H1 (cell line): Measurements from ENCODE around the gene FOSL2.

ENCODE experiments used
- CREB1 ChIP-seq: IDR thresholded peaks from 2 replicates; pipeline ENCODE4 v1.6.1; 2012; ENCODE audit warnings: inconsistent platforms
- EZH2 ChIP-seq: fragments of 200-600 bp; sonication (generic); IDR thresholded peaks from 2 replicates; pipeline ENCODE4 v1.7.1; 2012; ENCODE audit warnings: low read depth, mild to moderate bottlenecking, moderate library complexity, low read length, inconsistent platforms; ENCODE audit not compliant: severe bottlenecking
- JUND ChIP-seq: IDR thresholded peaks from 2 replicates; pipeline ENCODE4 v1.6.1; 2011; ENCODE audit warnings: mild to moderate bottlenecking, improper control_type of control experiment, low read length
- KDM4A ChIP-seq: IDR thresholded peaks from one replicate; pipeline ENCODE4 v1.7.1; 2012; ENCODE audit warnings: low read depth, mild to moderate bottlenecking, moderate library complexity, low read length, inconsistent platforms; ENCODE audit not compliant: severe bottlenecking
- MAX ChIP-seq: IDR thresholded peaks from 2 replicates; pipeline ENCODE4 v1.6.1; 2012; ENCODE audit warnings: inconsistent platforms
- POLR2A ChIP-seq, 2 experiments: IDR thresholded peaks; 1 replicate in 1 of 2; 2 replicates in 1 of 2; pipeline ENCODE4 v1.6.1; 2011; ENCODE audit warnings: low read depth in 2 of 2, low read length in 2 of 2, mild to moderate bottlenecking in 2 of 2; ENCODE audit errors: control extremely low read depth in 1 of 2
- RBBP5 ChIP-seq: IDR thresholded peaks from 2 replicates; pipeline ENCODE4 v1.7.1; 2012; ENCODE audit warnings: low read depth, mild to moderate bottlenecking, inconsistent platforms, low read length, moderate library complexity, borderline replicate concordance
- SP1 ChIP-seq: IDR thresholded peaks from 2 replicates; pipeline ENCODE4 v1.6.1; 2011; ENCODE audit warnings: low read depth, low read length
- SP2 ChIP-seq: IDR thresholded peaks from 2 replicates; pipeline ENCODE4 v1.6.1; 2012; ENCODE audit warnings: mild to moderate bottlenecking, low read length, inconsistent platforms
- TAF1 ChIP-seq: IDR thresholded peaks from 2 replicates; pipeline ENCODE4 v1.6.1; 2011; ENCODE audit warnings: mild to moderate bottlenecking, low read depth, low read length
- ZNF274 ChIP-seq: IDR thresholded peaks from 2 replicates; pipeline ENCODE4 v1.7.0; 2012; ENCODE audit warnings: low read length, borderline replicate concordance; ENCODE audit errors: extremely low read depth
- TF ChIP-seq, protein P1 (sequence below), 3 experiments: IDR thresholded peaks; 1 replicate in 2 of 3; 2 replicates in 1 of 3; pipeline versions ENCODE4 v1.5.1 to v1.6.1; 2011; ENCODE audit warnings: low read length in 3 of 3, mild to moderate bottlenecking in 3 of 3, inconsistent platforms in 2 of 3, low read depth in 1 of 3, moderate library complexity in 1 of 3; ENCODE audit not compliant: insufficient read depth in 1 of 3; ENCODE audit errors: control extremely low read depth in 1 of 3

- TF ChIP-seq EZH2, result no peak
- TF ChIP-seq ZNF274, result no peak
- TF ChIP-seq CREB1, result no peak
- TF ChIP-seq, protein P1, sequence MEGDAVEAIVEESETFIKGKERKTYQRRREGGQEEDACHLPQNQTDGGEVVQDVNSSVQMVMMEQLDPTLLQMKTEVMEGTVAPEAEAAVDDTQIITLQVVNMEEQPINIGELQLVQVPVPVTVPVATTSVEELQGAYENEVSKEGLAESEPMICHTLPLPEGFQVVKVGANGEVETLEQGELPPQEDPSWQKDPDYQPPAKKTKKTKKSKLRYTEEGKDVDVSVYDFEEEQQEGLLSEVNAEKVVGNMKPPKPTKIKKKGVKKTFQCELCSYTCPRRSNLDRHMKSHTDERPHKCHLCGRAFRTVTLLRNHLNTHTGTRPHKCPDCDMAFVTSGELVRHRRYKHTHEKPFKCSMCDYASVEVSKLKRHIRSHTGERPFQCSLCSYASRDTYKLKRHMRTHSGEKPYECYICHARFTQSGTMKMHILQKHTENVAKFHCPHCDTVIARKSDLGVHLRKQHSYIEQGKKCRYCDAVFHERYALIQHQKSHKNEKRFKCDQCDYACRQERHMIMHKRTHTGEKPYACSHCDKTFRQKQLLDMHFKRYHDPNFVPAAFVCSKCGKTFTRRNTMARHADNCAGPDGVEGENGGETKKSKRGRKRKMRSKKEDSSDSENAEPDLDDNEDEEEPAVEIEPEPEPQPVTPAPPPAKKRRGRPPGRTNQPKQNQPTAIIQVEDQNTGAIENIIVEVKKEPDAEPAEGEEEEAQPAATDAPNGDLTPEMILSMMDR (IDR thresholded peaks at IDR 0.05; ENCODE audit: control extremely low read depth in 1 of 3, insufficient read depth in 1 of 3, low read depth in 1 of 3, low read length in 3 of 3), result no peak
- TF ChIP-seq JUND, result no peak
- TF ChIP-seq MAX, result 0 out of 2 replicates have a peak, but pooled peaks have one; percentile 22
- no peak for TF ChIP-seq SP1
- no peak for TF ChIP-seq POLR2A (IDR thresholded peaks at IDR 0.05; ENCODE audit: control extremely low read depth in 1 of 2, low read depth in 2 of 2, low read length in 2 of 2)
- TF ChIP-seq KDM4A, result no peak
- TF ChIP-seq RBBP5, result no peak
- no peak for TF ChIP-seq SP2
- TF ChIP-seq TAF1, result no peak
Measured at GRCh38 chr2:28360718-28361293, 31.9 kb upstream of the FOSL2 start.
